Fibroblast of the aortic adventitia (primary cell): Measurements from ENCODE around the gene ANO2. TPM values are rescaled to one million over a fixed set of nuclear protein-coding genes. Genes with fewer than 3 reads are reported as not detected.

ENCODE experiments used
- DNase-seq: peaks from one replicate; pipeline ENCODE4 v3.0.0-alpha.2; 2010; ENCODE audit warnings: low read depth
- H3K4me3 ChIP-seq: 2 replicates; pipeline ENCODE4 v1.5.1; 2011; ENCODE audit warnings: low read depth, mild to moderate bottlenecking, control low read depth, low read length, moderate library complexity
- CTCF ChIP-seq: IDR thresholded peaks from 2 replicates; pipeline ENCODE4 v1.5.1; 2011; ENCODE audit warnings: mild to moderate bottlenecking, low read length, control low read depth, inconsistent platforms; ENCODE audit not compliant: insufficient read depth
- total RNA-seq: library from RNA; depleted of rRNA; stranded (reverse); fragments of >200 nt; gene quantifications from 2 replicates; pipeline ENCODE4 v1.2.3, GENCODE V29; 2012; ENCODE audit warnings: low replicate concordance

Gene ANO2
- total RNA-seq, 1 donor, result not detected

- no peak for DNase-seq
- no peak overlapping the region for H3K4me3 ChIP-seq
- TF ChIP-seq CTCF, result no peak
Measured at GRCh38 chr12:5984873-5985272, 39.8 kb upstream of the ANO2 start.

GRCh38 chr12:5982106-5982505, 37.0 kb upstream of the ANO2 start:
- no peak overlapping the region for H3K4me3 ChIP-seq
- TF ChIP-seq CTCF, result no peak
- no peak for DNase-seq

- no peak overlapping the region for H3K4me3 ChIP-seq
- DNase-seq, result no peak
- no peak for TF ChIP-seq CTCF
Measured at GRCh38 chr12:5977556-5977955, 32.5 kb upstream of the ANO2 start.

- H3K4me3 ChIP-seq, result no peak overlapping the region
- no peak for DNase-seq
- no peak for TF ChIP-seq CTCF
Measured at GRCh38 chr12:5976711-5977110, 31.7 kb upstream of the ANO2 start.

- H3K4me3 ChIP-seq, result no peak overlapping the region
- TF ChIP-seq CTCF, result no peak
- no peak for DNase-seq
Measured at GRCh38 chr12:5976196-5976595, 31.1 kb upstream of the ANO2 start.

GRCh38 chr12:5973461-5974115, 28.5 kb upstream of the ANO2 start:
- no peak for DNase-seq
- H3K4me3 ChIP-seq, result no peak overlapping the region
- TF ChIP-seq CTCF, result no peak

GRCh38 chr12:5972387-5972786, 27.3 kb upstream of the ANO2 start:
- DNase-seq, result no peak
- no peak overlapping the region for H3K4me3 ChIP-seq
- no peak for TF ChIP-seq CTCF
